Keratinocyte (primary cell): ENCODE measurements around the gene IFI35. TPM values are rescaled to one million over a fixed set of nuclear protein-coding genes. Genes with fewer than 3 reads are reported as not detected.

Experiments used
- DNase-seq: peaks from one replicate; pipeline ENCODE4 v3.0.0-alpha.2; 2011; ENCODE audit warnings: low read depth, missing footprints, low spot score
- FAIRE-seq: peaks from 2 replicates; lab custom pipeline; 2011; peaks lifted over from hg19 to GRCh38; lab: Jason Lieb, UNC
- H2AFZ ChIP-seq: 2 replicates; pipeline ENCODE4 v1.6.0; 2012; ENCODE audit warnings: low read length, control low read depth, inconsistent platforms; ENCODE audit not compliant: control insufficient read depth
- H3K27ac ChIP-seq: 2 replicates; pipeline ENCODE4 v1.5.1; 2011; ENCODE audit warnings: low read length; ENCODE audit not compliant: control insufficient read depth, insufficient read depth
- H3K27me3 ChIP-seq: 3 replicates; pipeline ENCODE4 v1.6.0; 2011; ENCODE audit warnings: low read length; ENCODE audit not compliant: control insufficient read depth, insufficient read depth; ENCODE audit errors: extremely low read depth
- H3K36me3 ChIP-seq, 2 experiments: 2 replicates in 1 of 2; 3 replicates in 1 of 2; pipeline ENCODE4 v1.5.1; 2011; ENCODE audit warnings: low read length in 2 of 2, mild to moderate bottlenecking in 1 of 2; ENCODE audit not compliant: control insufficient read depth in 2 of 2, insufficient read depth in 2 of 2; ENCODE audit errors: extremely low read depth in 1 of 2
- H3K4me1 ChIP-seq: 3 replicates; pipeline ENCODE4 v1.5.1; 2011; ENCODE audit warnings: low read length; ENCODE audit not compliant: control insufficient read depth, insufficient read depth; ENCODE audit errors: extremely low read depth
- H3K4me2 ChIP-seq: 3 replicates; pipeline ENCODE4 v1.6.0; 2011; ENCODE audit warnings: low read depth, low read length; ENCODE audit not compliant: control insufficient read depth, insufficient read depth; ENCODE audit errors: extremely low read depth
- H3K4me3 ChIP-seq, 3 experiments: fragments of 200-600 bp in 1 of 3; sonication (generic) in 1 of 3; 2 replicates in 2 of 3; 3 replicates in 1 of 3; pipeline ENCODE4 v1.5.1; 2011 to 2016; ENCODE audit warnings: low read length in 3 of 3, mild to moderate bottlenecking in 3 of 3, control low read depth in 2 of 3, inconsistent platforms in 1 of 3, low read depth in 1 of 3, mixed read lengths in 1 of 3, mixed run types in 1 of 3, moderate library complexity in 1 of 3; ENCODE audit not compliant: control insufficient read depth in 2 of 3, insufficient read depth in 2 of 3; ENCODE audit errors: extremely low read depth in 1 of 3
- H3K79me2 ChIP-seq: 2 replicates; pipeline ENCODE4 v1.6.0; 2012; ENCODE audit warnings: low read length; ENCODE audit not compliant: control insufficient read depth, insufficient read depth
- H3K9ac ChIP-seq: 3 replicates; pipeline ENCODE4 v1.6.0; 2011; ENCODE audit warnings: low read length; ENCODE audit not compliant: control insufficient read depth, insufficient read depth; ENCODE audit errors: extremely low read depth
- H3K9me1 ChIP-seq: 3 replicates; pipeline ENCODE4 v1.6.0; 2011; ENCODE audit warnings: low read length; ENCODE audit not compliant: control insufficient read depth, insufficient read depth; ENCODE audit errors: extremely low read depth
- H3K9me3 ChIP-seq: 2 replicates; pipeline ENCODE4 v1.5.1; 2012; ENCODE audit warnings: low read depth, low read length; ENCODE audit not compliant: control insufficient read depth
- H4K20me1 ChIP-seq: 3 replicates; pipeline ENCODE4 v1.6.0; 2011; ENCODE audit warnings: low read length; ENCODE audit not compliant: control insufficient read depth, insufficient read depth; ENCODE audit errors: extremely low read depth
- EZH2 ChIP-seq: IDR thresholded peaks from one replicate; pipeline ENCODE4 v1.6.1; 2012; ENCODE audit warnings: inconsistent platforms, mild to moderate bottlenecking, low read length, moderate library complexity
- dilution Hi-C: fragments of 300-500 bp; cut with MboI; formaldehyde crosslinking; loops from one replicate; pipeline ENCODE4 v1.7.0; 2020; ENCODE audit warnings: low sequenced_read_pairs; ENCODE audit not compliant: extremely low pct_ligation_motif_present
- polyA plus RNA-seq, 5 experiments: library from polyadenylated mRNA; depleted of rRNA in 3 of 5; stranded (reverse) in 3 of 5; stranded (forward) in 1 of 5; unstranded in 1 of 5; fragments of >200 nt; gene quantifications; 1 replicate in 1 of 5; 2 replicates in 3 of 5; 3 replicates in 1 of 5; pipeline versions ENCODE4 v1.2.1 to v1.2.3, GENCODE V29; 2011 to 2012; ENCODE audit warnings: missing spikeins in 2 of 5, low read depth in 1 of 5, low replicate concordance in 1 of 5
- TF ChIP-seq, protein P1 (sequence below), 3 experiments: IDR thresholded peaks in 1 of 3; conservative IDR thresholded peaks in 1 of 3; optimal IDR thresholded peaks in 1 of 3; 2 replicates in 2 of 3; 3 replicates in 1 of 3; pipeline versions ENCODE3 to v1.5.1; 2011; ENCODE audit warnings: low read length in 3 of 3, mild to moderate bottlenecking in 3 of 3, moderate library complexity in 2 of 3, control low read depth in 1 of 3, inconsistent platforms in 1 of 3; ENCODE audit not compliant: insufficient read depth in 2 of 3; ENCODE audit errors: extremely low read depth in 1 of 3

The IFI35 gene
- polyA plus RNA-seq, 1 donor (not counting 4 experiments of a cell fraction or from before 2014, with no cell fraction given): 27.6 TPM

DNA sequence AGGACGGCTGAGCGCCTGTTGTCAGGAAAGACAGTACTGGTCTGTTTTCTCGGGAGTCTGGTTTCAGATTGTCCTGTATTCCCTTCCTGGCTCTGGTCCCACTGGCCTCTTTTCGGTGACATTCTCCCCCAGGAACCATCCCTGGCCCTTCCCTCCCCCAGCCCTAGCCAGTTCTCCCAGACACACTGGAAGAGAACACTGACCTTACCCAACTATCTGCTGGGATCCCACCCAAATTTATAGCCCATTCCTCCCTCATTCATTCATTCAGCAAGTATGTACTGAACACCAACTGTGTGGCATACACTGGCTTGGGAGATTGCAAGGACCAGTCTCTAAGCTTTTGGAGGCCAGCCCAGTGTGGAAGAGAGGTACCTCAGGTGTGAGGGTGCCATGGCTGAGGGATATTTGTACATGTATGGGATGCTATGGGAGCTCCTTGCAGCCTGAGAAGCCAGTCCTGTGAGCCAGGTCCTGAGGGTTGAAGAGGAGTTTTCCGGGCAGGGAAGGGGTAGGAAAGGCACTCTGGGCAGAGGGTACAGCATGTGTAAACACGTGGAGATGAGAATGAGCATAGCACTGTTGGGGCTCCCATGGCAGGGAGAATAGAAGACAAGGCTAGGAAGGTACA lies 23.7 kb downstream of the IFI35 start:
- Histone ChIP-seq H3K36me3 (no peaks in the 10 kb centered on the region), H3K9me3 (no peaks in the 10 kb centered on the region), H3K4me1 (no peaks in the 10 kb centered on the region), H3K9me1 (no peaks in the 10 kb centered on the region), H3K79me2 (no peaks in the 10 kb centered on the region), H3K4me2 (no peak overlapping the region), H3K27ac (no peak overlapping the region), H2AFZ (no peak overlapping the region), H4K20me1 (no peaks in the 10 kb centered on the region), H3K9ac (no peak overlapping the region), H3K4me3 (no peak overlapping the region), H3K27me3 (peaks cover 12% of the 10 kb centered on the region)
- FAIRE-seq: no peak
- dilution Hi-C loops: no loop called here
- DNase-seq: no peak
- TF ChIP-seq, protein P1, sequence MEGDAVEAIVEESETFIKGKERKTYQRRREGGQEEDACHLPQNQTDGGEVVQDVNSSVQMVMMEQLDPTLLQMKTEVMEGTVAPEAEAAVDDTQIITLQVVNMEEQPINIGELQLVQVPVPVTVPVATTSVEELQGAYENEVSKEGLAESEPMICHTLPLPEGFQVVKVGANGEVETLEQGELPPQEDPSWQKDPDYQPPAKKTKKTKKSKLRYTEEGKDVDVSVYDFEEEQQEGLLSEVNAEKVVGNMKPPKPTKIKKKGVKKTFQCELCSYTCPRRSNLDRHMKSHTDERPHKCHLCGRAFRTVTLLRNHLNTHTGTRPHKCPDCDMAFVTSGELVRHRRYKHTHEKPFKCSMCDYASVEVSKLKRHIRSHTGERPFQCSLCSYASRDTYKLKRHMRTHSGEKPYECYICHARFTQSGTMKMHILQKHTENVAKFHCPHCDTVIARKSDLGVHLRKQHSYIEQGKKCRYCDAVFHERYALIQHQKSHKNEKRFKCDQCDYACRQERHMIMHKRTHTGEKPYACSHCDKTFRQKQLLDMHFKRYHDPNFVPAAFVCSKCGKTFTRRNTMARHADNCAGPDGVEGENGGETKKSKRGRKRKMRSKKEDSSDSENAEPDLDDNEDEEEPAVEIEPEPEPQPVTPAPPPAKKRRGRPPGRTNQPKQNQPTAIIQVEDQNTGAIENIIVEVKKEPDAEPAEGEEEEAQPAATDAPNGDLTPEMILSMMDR (optimal IDR thresholded peaks at IDR 0.05 in 1 of 3, IDR thresholded peaks at IDR 0.05 in 1 of 3, conservative IDR thresholded peaks at IDR 0.05 in 1 of 3; ENCODE audit: extremely low read depth in 1 of 3, insufficient read depth in 2 of 3, low read length in 3 of 3): no peak
- TF ChIP-seq EZH2: no peak

DNA sequence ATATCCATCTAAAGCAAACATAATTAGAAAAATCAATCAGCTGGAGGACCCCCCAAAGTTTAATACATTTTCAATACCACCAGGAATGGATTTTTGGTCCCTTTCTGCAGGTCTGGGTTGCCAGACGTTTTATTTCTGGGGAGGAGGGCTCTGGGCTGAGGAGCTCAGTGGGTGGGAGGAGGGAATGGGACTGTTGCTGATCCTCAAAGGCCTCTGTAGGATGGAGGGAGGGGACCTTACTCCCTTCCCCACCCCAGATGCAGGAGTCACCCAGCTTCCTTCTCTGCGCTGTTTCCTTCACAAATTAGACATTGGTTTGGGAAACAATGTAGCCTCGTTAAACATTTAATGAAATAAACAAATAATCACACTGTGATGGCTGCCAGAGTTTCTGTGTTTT lies 25.1 kb downstream of the IFI35 start:
- Histone ChIP-seq H3K9me3 (no peaks in the 10 kb centered on the region), H3K27ac (no peak overlapping the region), H4K20me1 (no peaks in the 10 kb centered on the region), H3K4me3 (no peak overlapping the region), H3K4me1 (no peaks in the 10 kb centered on the region), H3K27me3 (peaks cover 4% of the 10 kb centered on the region), H3K9ac (no peak overlapping the region), H3K79me2 (no peaks in the 10 kb centered on the region), H3K9me1 (no peaks in the 10 kb centered on the region), H3K36me3 (no peaks in the 10 kb centered on the region), H3K4me2 (no peak overlapping the region), H2AFZ (no peak overlapping the region)
- no peak for TF ChIP-seq EZH2
- TF ChIP-seq, protein P1 (optimal IDR thresholded peaks at IDR 0.05 in 1 of 3, IDR thresholded peaks at IDR 0.05 in 1 of 3, conservative IDR thresholded peaks at IDR 0.05 in 1 of 3; ENCODE audit: extremely low read depth in 1 of 3, insufficient read depth in 2 of 3, low read length in 3 of 3): no peak
- dilution Hi-C loops: no loop called here
- FAIRE-seq (no peak), DNase-seq (no peak)
